Measurements from ENCODE around the gene DFFA. TPM values are rescaled to one million over a fixed set of nuclear protein-coding genes. Genes with fewer than 3 reads are reported as not detected.
"Not testable (repeated sequence)": the region's sequence is repeated elsewhere in the genome, so short reads cannot be mapped to it uniquely, and the experiment has no call there.

Gene DFFA
- total RNA-seq, 4 donors from 2014 or later = 17.9 to 32.5 (median 26.0) TPM

DNA sequence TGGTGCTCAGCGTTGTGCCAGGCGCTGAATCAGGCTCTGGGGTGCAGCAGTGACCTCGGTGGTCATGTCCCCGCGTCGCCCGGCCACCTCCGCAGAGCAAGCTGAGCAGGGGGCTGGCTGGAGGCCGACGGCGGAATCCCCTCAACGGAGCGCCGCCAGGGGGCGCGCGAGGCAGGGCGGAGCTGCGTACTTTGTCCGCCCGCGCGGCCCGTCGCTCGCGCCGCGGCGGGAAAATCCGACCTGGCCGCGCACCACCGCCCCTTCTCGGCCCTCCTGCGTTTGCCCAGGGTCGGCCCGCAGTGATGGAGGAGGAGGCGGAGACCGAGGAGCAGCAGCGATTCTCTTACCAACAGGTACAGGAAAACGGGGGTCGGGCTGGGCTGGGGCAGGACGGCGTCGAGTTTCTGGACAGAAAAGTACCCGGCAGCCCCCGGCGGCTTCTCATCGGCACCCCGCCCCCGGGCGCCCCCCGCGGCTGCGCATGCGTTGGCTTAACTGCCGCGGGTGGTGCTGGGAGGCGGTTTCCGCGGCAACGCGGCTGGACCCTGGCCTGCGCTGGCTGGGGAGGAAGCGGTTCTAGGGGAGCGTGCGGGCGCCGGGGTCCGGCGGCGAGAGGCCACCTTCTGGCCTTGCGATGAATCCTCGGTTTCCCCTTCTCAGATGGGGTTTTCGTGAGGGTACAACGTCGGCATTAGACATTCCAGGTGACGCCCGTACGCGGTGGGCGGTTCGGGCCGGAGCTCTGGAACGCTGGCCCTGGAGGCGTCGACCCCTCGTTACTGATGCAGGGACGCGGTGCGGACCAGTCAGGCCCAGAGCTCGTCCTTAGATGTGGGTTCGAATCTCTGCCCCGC, 41.9 kb downstream of the DFFA start, which contains the start of gene CENPS:
CENPS (plus strand) TSS at position 218 of the 854 bp plus-strand sequence; CDS start at position 303, 85 bp downstream.
- intact Hi-C loops (cut with DNase I) = loop anchor here (2.0 to 5.0 kb wide), 2 partner anchors 64 to 437 kb away; no protein-coding TSS in a partner anchor
- Histone ChIP-seq H3K36me3 (peaks cover 0 to 7% (median 0%) of the 10 kb centered on the region in 4 donors), H3K4me1 (peaks cover 8 to 30% (median 20%) of the 10 kb centered on the region in 4 donors), H3K27me3 (no peaks in the 10 kb centered on the region), H3K9me3 (no peaks in the 10 kb centered on the region), H3K4me3 (peak within 1 kb of the TSS; percentile 70 to 83 (median 77)), H3K27ac (replicated peaks in 1 of 4) (peak within 1 kb of the TSS; percentile 67 to 83 (median 79))
- TF ChIP-seq POLR2AphosphoS5 (IDR thresholded peaks at IDR 0.05) = peak; percentile 62 to 80
- TF ChIP-seq, protein P1, sequence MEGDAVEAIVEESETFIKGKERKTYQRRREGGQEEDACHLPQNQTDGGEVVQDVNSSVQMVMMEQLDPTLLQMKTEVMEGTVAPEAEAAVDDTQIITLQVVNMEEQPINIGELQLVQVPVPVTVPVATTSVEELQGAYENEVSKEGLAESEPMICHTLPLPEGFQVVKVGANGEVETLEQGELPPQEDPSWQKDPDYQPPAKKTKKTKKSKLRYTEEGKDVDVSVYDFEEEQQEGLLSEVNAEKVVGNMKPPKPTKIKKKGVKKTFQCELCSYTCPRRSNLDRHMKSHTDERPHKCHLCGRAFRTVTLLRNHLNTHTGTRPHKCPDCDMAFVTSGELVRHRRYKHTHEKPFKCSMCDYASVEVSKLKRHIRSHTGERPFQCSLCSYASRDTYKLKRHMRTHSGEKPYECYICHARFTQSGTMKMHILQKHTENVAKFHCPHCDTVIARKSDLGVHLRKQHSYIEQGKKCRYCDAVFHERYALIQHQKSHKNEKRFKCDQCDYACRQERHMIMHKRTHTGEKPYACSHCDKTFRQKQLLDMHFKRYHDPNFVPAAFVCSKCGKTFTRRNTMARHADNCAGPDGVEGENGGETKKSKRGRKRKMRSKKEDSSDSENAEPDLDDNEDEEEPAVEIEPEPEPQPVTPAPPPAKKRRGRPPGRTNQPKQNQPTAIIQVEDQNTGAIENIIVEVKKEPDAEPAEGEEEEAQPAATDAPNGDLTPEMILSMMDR (IDR thresholded peaks at IDR 0.05) = peak in 2 of 3 experiments; percentile 95 to 99
- TF ChIP-seq POLR2A (IDR thresholded peaks at IDR 0.05; ENCODE audit: low read depth) = no peak
- WGBS = 0% methylated on average over 16 of the region's 95 CpGs
- DNase-seq (ENCODE audit: extremely low spot score) = peak; percentile 95

DNA sequence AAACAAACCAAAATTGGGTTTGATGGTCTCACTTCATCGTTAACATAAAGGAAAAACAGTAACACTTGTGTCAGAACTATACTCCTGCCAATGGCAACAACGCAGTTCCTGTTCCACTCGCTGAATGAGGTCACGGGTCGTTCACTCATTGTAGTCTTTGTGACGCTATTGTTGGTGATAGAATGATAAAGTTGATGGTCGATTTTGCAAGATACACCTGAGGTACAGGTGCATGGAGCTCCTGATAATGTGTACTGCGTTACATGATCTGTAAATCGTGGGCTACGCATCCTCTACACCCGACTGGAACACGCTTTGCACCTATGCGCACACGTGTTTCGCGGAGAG, 42.5 kb downstream of the DFFA start:
- TF ChIP-seq, protein P1 (IDR thresholded peaks at IDR 0.05) = no peak
- TF ChIP-seq POLR2A (IDR thresholded peaks at IDR 0.05; ENCODE audit: low read depth) (no peak), EP300 (IDR thresholded peaks at IDR 0.05) (no peak), POLR2AphosphoS5 (IDR thresholded peaks at IDR 0.05) (no peak)
- Histone ChIP-seq H3K4me1 (peaks cover 8 to 30% (median 20%) of the 10 kb centered on the region in 4 donors), H3K9me3 (no peaks in the 10 kb centered on the region), H3K27ac (replicated peaks in 1 of 4) (peak overlapping the region; percentile 67 to 83 (median 79)), H3K27me3 (no peaks in the 10 kb centered on the region), H3K4me3 (peak overlapping the region; percentile 70 to 83 (median 77)), H3K36me3 (peaks cover 0 to 4% (median 0%) of the 10 kb centered on the region in 4 donors)
- WGBS = 38% methylated on average over 7 of the region's 16 CpGs
- intact Hi-C loops (cut with DNase I) = loop anchor here (2.0 to 5.0 kb wide), 5 partner anchors 25 to 553 kb away; no protein-coding TSS in a partner anchor
- DNase-seq (ENCODE audit: extremely low spot score) = no peak

DNA sequence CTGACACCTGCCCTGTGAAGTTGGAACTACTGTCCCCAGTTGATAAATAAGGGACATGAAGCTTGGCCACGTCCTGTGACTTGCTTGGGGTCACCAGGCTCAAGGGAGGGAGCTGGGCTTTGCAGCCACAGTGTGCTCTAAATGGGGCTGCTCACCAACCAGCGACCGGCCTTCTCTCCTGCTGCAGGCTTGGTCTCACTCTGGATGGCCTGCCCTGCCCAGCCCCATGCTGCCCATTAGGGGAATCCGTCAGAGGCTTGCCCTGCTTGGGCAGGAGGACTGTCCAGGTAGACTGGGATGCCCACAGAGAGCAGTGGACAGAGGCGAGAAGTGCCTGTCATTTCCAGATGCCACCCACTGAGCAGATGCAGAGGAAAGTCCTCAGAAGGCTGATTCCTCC, 43.3 kb downstream of the DFFA start:
- Histone ChIP-seq H3K27ac (replicated peaks in 1 of 4) (no peak overlapping the region), H3K4me1 (peaks cover 8 to 30% (median 20%) of the 10 kb centered on the region in 4 donors), H3K27me3 (no peaks in the 10 kb centered on the region), H3K36me3 (no peaks in the 10 kb centered on the region), H3K4me3 (no peak overlapping the region), H3K9me3 (no peaks in the 10 kb centered on the region)
- intact Hi-C loops (cut with DNase I) = loop anchor here (2.0 to 5.0 kb wide), 3 partner anchors 24 to 552 kb away; no protein-coding TSS in a partner anchor
- DNase-seq (ENCODE audit: extremely low spot score) = no peak
- TF ChIP-seq POLR2AphosphoS5 (IDR thresholded peaks at IDR 0.05) = no peak
- TF ChIP-seq, protein P1 (IDR thresholded peaks at IDR 0.05) = no peak
- TF ChIP-seq POLR2A (IDR thresholded peaks at IDR 0.05; ENCODE audit: low read depth) = no peak
- no peak for TF ChIP-seq EP300 (IDR thresholded peaks at IDR 0.05)
- 78% methylated on average over 4 of the region's 5 CpGs for WGBS

- H3K27me3 ChIP-seq; DNase-seq (ENCODE audit: extremely low spot score); H3K36me3 ChIP-seq; H3K27ac ChIP-seq (replicated peaks in 1 of 4); H3K4me3 ChIP-seq; H3K9me3 ChIP-seq: not testable (repeated sequence)
- intact Hi-C loops (cut with DNase I) = loop anchor here (5.0 kb wide), 1 partner anchor 549 kb away; no protein-coding TSS in a partner anchor
- H3K4me1 ChIP-seq = peaks cover 6 to 22% (median 17%) of the 10 kb centered on the region in 4 donors
- WGBS = 100% methylated on average over 2 of the region's 21 CpGs
These were observed 45.8 kb downstream of the DFFA start for GRCh38 chr1:10426535-10426848.

GRCh38 chr1:10425826-10426534, 46.3 kb downstream of the DFFA start:
- H3K27ac ChIP-seq (replicated peaks in 1 of 4); H3K9me3 ChIP-seq; H3K27me3 ChIP-seq; DNase-seq (ENCODE audit: extremely low spot score); H3K4me3 ChIP-seq; H3K36me3 ChIP-seq: not testable (repeated sequence)
- intact Hi-C loops (cut with DNase I) = loop anchor here (5.0 kb wide), 1 partner anchor 549 kb away; no protein-coding TSS in a partner anchor
- peaks cover under 1 to 17% (median 12%) of the 10 kb centered on the region in 4 donors for H3K4me1 ChIP-seq
- 84% methylated on average over 21 of the region's 21 CpGs for WGBS
